GM10266 (cell line): ENCODE data around the gene SFMBT2.

Experiments used
- DNase-seq: peaks from one replicate; pipeline ENCODE4 v3.0.0; 2012; ENCODE audit errors: extremely low spot score
- TF ChIP-seq, protein P1 (sequence below): IDR thresholded peaks from 2 replicates; pipeline ENCODE4 v1.5.1; 2012; ENCODE audit warnings: mild to moderate bottlenecking, low read depth; ENCODE audit not compliant: control insufficient read depth, insufficient read depth; ENCODE audit errors: missing control alignments

Gene SFMBT2

DNA sequence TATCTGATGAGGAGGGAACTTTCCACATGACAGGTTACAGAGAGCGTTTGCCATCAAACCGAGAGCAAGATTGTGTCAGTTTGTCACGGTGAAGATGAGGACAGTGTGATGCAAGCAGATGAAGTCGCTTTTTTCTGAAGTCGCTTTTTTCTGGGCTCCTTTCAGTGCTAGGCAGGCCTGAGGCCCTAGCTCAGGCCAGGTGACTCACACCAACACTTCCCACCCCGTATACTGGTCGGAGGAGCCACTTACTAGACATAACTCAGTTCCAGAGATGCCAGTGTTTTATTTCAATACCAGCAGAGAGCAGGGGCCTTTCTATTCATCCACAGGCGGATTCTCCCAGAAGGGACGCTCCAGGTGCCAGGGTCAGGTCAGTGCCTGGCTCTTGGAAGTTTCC, 58.9 kb downstream of the SFMBT2 start:
- DNase-seq = no peak
- TF ChIP-seq, protein P1, sequence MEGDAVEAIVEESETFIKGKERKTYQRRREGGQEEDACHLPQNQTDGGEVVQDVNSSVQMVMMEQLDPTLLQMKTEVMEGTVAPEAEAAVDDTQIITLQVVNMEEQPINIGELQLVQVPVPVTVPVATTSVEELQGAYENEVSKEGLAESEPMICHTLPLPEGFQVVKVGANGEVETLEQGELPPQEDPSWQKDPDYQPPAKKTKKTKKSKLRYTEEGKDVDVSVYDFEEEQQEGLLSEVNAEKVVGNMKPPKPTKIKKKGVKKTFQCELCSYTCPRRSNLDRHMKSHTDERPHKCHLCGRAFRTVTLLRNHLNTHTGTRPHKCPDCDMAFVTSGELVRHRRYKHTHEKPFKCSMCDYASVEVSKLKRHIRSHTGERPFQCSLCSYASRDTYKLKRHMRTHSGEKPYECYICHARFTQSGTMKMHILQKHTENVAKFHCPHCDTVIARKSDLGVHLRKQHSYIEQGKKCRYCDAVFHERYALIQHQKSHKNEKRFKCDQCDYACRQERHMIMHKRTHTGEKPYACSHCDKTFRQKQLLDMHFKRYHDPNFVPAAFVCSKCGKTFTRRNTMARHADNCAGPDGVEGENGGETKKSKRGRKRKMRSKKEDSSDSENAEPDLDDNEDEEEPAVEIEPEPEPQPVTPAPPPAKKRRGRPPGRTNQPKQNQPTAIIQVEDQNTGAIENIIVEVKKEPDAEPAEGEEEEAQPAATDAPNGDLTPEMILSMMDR = no peak

DNA sequence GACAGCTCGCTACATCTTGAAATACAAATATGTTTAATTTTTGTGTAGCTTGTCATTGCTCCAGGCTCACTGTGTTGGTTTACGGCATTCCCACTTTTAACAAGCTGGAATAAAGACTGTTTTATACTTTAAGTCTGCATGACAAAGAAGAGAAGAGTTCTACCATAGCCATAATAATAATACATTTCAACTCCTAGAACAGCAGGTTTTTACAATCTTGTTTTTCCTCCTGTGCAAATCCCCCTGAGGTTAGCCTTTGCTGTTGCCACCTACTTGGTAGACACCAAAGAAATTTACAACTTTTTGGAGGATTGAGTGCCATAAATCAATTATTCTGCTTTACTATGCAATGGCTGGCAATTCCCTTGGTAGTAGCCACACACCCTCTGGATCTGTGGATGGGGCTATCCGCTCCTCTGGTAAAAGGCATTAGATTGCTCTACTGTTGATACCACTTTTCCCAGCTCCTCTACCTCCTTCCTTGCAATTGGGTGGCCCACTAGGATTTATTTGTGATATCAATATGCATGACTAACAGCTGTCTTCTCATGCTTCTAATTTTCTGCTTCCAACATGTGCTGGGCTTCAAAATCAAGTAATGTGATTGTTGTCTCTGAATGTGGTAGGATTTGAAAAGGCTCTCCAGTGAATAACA, 60.2 kb downstream of the SFMBT2 start:
- DNase-seq = no peak
- TF ChIP-seq, protein P1 = no peak

DNA sequence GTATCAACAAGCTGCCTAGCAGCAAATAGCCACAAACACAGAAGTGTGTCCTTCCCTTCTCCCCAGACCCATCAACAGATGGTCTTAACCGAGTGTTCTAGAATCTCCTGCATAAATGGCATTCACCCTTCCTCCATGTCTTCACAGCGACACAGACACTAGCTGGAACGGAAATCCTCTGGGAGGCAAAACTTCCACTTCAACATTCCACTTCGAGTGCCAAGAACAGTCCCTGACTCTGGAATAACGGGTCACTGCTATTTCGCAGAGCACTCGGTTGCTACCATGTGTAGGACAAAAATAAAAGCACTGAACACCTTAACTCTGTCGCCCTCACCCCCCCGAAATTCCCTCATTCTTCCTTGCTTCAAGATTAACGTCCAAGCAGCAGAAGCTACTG, 65.1 kb downstream of the SFMBT2 start:
- no peak for DNase-seq
- TF ChIP-seq, protein P1 = no peak

DNA sequence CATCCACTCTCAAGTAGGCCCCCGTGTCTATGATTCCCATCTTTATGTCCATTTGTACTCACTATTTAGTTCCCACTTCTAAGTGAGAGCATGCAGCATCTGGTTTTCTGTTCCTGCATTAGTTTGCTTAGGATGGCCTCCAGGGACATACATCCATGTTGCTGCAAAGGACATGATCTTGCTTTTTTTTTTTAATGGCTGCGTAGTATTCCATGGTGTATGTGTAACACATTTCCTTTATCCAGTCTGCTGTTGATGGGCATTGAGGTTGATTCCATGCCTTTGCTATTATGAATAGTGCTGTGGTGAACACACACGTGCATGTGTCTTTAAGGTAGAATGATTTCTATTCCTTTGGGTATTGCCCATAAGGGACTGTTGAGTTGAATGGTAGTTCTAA, 67.8 kb downstream of the SFMBT2 start:
- no peak for DNase-seq
- TF ChIP-seq, protein P1 = no peak

DNA sequence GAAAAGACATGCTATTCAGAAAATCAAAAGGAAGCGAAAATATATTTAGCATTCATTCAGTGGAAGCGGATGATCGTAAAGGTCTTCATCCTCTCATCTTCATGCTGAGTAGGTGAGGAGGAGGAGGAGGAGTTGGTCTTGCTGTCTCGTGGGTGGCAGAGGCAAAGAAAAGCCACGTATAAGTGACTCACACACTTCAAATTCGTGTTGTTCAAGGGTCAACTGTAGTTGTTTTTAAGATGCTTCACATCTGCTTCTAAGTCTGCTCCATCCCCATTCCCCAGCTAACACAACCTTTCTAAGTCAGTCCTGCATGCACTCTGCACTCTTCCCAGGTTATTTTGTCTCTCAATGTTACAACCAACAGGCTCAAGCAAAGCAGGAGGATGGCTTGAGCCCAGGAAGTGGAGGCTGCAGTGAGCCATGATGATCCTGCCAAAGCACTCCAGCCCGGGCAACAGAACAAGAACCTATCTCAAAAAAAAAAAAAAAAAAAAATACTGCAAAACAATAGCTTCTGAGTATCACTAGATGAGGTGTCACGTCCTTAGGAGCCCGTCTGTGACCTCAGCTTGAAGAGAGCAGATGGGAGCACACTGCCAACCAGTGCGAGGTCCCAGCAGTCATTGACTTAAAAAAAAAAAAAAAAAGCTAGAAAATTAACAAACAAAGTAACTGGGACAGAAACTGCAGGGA, 70.5 kb downstream of the SFMBT2 start:
- no peak for DNase-seq
- TF ChIP-seq, protein P1 = no peak

DNA sequence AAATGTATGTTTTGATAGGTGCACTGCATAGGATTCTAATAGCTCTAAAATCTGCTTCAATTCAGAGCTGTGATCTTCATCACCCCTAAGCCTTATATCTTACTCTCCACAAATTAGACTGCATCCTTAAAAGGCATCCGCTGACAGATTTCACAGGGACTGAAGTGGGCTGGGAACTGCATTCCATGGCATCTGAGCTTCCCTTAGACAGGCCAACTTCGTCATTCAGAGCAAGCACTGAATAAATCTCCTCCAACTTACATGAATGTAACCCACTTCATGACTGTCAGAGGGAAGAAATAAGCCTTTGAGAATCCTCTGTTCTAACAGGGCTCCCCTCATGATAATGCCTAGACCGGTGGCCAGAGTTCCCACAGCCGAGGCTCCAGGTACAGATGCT, 71.3 kb downstream of the SFMBT2 start:
- DNase-seq = no peak

More for the DNA sequence above, 71.3 kb downstream of the SFMBT2 start:
- TF ChIP-seq, protein P1 = no peak
